Kidney (tissue), 22 donors: ENCODE data around the gene DVL1. TPM values are rescaled to one million over a fixed set of nuclear protein-coding genes. Genes with fewer than 3 reads are reported as not detected.

ENCODE experiments used
- DNase-seq, 5 donors: peaks; one replicate each; pipeline ENCODE4 v3.0.0-alpha.2; 2013 to 2020
- FAIRE-seq: peaks from 2 replicates; lab custom pipeline; 2012; peaks lifted over from hg19 to GRCh38; lab: Jason Lieb, UNC
- H3K27ac ChIP-seq, 2 donors: one replicate each; pipeline ENCODE4 v1.7.0; 2013; ENCODE audit warnings: low read depth in 2 of 2, low read length in 2 of 2, inconsistent platforms in 1 of 2
- H3K27me3 ChIP-seq: one replicate; pipeline ENCODE4 v1.7.1; 2013; ENCODE audit warnings: low read length, inconsistent platforms; ENCODE audit not compliant: control insufficient read depth, insufficient read depth
- H3K36me3 ChIP-seq, 3 donors: one replicate each; pipeline versions ENCODE4 v1.7.0 to v1.7.1; 2013; ENCODE audit warnings: low read length in 3 of 3, control low read depth in 1 of 3, inconsistent platforms in 1 of 3; ENCODE audit not compliant: insufficient read depth in 3 of 3, control insufficient read depth in 2 of 3
- H3K4me1 ChIP-seq, 3 donors: one replicate each; pipeline versions ENCODE4 v1.7.0 to v1.7.1; 2013; ENCODE audit warnings: low read length in 3 of 3, inconsistent platforms in 1 of 3, low read depth in 1 of 3; ENCODE audit not compliant: control insufficient read depth in 2 of 3, insufficient read depth in 2 of 3
- H3K4me3 ChIP-seq, 3 donors: one replicate each; pipeline versions ENCODE4 v1.7.0 to v1.8.1; 2013; ENCODE audit warnings: low read length in 3 of 3, control low read depth in 1 of 3, inconsistent platforms in 1 of 3
- H3K9ac ChIP-seq, 3 donors: one replicate each; pipeline versions ENCODE4 v1.7.0 to v1.7.1; 2013; ENCODE audit warnings: low read length in 3 of 3, control low read depth in 1 of 3, inconsistent platforms in 1 of 3
- H3K9me3 ChIP-seq, 3 donors: one replicate each; pipeline versions ENCODE4 v1.7.0 to v1.7.1; 2013; ENCODE audit warnings: low read length in 3 of 3, control low read depth in 1 of 3, inconsistent platforms in 1 of 3; ENCODE audit not compliant: control insufficient read depth in 2 of 3, insufficient read depth in 1 of 3
- intact Hi-C: fragments of 100-400 bp; cut with DNase I; formaldehyde crosslinking; loops from one replicate; pipeline ENCODE4 v1.11.1; 2022
- long read RNA-seq, 10 donors: library from polyadenylated mRNA in 1 of 10; unstranded in 1 of 10; transcript quantifications; one replicate each; pipeline ENCODE4 v2.0.0 and lab custom pipeline, GENCODE V29; 2021 to 2026
- polyA plus RNA-seq: library from polyadenylated mRNA; stranded (reverse); fragments of 350-450 nt; fragmentation: Illumina TruSeq; extraction: RNeasy Lipid Tissue Mini Kit (QIAGEN cat#74804); gene quantifications from one replicate; pipeline ENCODE4 v1.2.3, GENCODE V29; 2014; ENCODE audit warnings: low read depth, low replicate concordance; ENCODE audit not compliant: insufficient read depth
- total RNA-seq: library from RNA; stranded (reverse); fragmentation: NEBNext Ultra II Directional; extraction: Animal tissue kit (Norgen Biotek cat#: 25700); gene quantifications from one replicate; pipeline ENCODE4 v1.2.1, GENCODE V29; 2021
- TF ChIP-seq, protein P1 (sequence below): IDR thresholded peaks from 3 replicates; pipeline ENCODE4 v1.5.1; 2012; ENCODE audit warnings: mild to moderate bottlenecking, moderate library complexity, borderline replicate concordance; ENCODE audit not compliant: insufficient read depth; ENCODE audit errors: extremely low read depth
- donor health status: control.
- donor health status: control.
- donor health status: control.
- donor health status: control.
- donor health status: control.
- donor health status: DM: yes; HTN: yes; CAD: no.
- donor health status: Normal renal cell carcinoma (clear cell type).

DVL1 gene
- 55.0 TPM for total RNA-seq
- polyA plus RNA-seq = 32.5 TPM
- long read RNA-seq, donor 1, partial matches to known transcripts = 0 of 2 reads
- long read RNA-seq, donor 1, other reads (novel, unspliced or antisense) = 0 of 2 reads
- long read RNA-seq, donor 2, partial matches to known transcripts = 0 of 1 reads
- long read RNA-seq, donor 2, other reads (novel, unspliced or antisense) = 0 of 1 reads
- long read RNA-seq, donor 3, partial matches to known transcripts = 0 of 2 reads
- long read RNA-seq, donor 3, other reads (novel, unspliced or antisense) = 0 of 2 reads
- long read RNA-seq, donor 4, partial matches to known transcripts = 0 of 4 reads
- long read RNA-seq, donor 4, other reads (novel, unspliced or antisense) = 0 of 4 reads
- long read RNA-seq, donor 5 = 0 reads
- long read RNA-seq, donor 6 = 0 reads
- long read RNA-seq, donor 7, transcript DVL1-201 (15 exons, 3,239 nt) = minor isoform, 12 of 76 reads
- long read RNA-seq, donor 7, transcript DVL1-202 (15 exons, 2,926 nt) = major isoform, 16 of 76 reads
- long read RNA-seq, donor 7, partial matches to known transcripts = 13 of 76 reads
- long read RNA-seq, donor 7, other reads (novel, unspliced or antisense) = 35 of 76 reads
- long read RNA-seq, donor 8, partial matches to known transcripts = 0 of 1 reads
- long read RNA-seq, donor 8, other reads (novel, unspliced or antisense) = 0 of 1 reads
- long read RNA-seq, donor 9, partial matches to known transcripts = 5 of 7 reads
- long read RNA-seq, donor 9, other reads (novel, unspliced or antisense) = 0 of 7 reads
- long read RNA-seq, donor 10, partial matches to known transcripts = 0 of 1 reads
- long read RNA-seq, donor 10, other reads (novel, unspliced or antisense) = 0 of 1 reads

DNA sequence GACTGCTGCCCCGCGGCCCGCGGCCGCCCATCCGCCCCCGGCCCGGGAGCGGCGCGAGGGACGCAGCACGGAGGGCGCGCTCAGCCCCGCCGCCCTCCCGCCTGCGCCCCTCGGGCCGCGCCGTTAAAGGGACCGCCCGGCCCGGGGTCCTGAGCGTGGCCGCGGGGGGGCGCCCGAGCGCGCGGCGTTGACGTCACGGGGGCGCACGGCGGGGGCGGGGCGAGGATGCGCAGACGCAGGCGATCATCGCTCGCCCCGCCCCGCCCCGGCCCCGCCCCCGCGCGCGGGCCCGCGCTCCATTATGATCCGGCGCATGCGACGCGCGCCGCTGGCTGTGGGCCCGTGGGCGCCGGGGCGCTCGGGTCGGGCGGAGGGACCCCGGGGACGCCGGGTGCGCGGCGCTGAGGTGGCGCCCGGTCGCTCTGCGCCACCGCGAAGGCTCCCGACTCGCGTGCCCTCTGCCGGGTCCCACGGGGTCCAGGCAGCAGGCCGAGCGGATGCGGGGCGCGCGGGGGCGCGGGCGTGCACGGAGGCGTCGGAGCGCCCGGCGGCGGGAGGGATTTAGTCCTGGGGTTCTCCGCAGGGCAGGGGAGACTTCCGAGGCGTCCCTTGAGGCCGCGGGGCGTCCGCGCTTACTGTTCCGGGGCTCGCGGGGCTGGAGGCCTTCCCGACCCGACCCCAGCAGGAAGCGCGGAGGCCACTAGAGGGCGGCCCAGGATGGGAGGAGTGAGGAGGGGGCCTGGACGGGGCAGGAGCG, at the start of gene DVL1:
TSS of gene DVL1 (minus strand) at position 163 of the 757 bp plus-strand sequence. CDS start 353 bp downstream, outside the sequence.
- Histone ChIP-seq H3K27ac (peak within 1 kb of the TSS; percentile 81 to 82), H3K4me1 (peaks cover 0 to 30% (median 0%) of the 10 kb centered on the region in 3 donors), H3K9me3 (no peaks in the 10 kb centered on the region), H3K4me3 (peak within 1 kb of the TSS; percentile 61 to 76 (median 70)), H3K36me3 (no peaks in the 10 kb centered on the region), H3K27me3 (no peaks in the 10 kb centered on the region), H3K9ac (peak within 1 kb of the TSS in 2 of 3 donors; percentile 77 to 78)
- DNase-seq (peak; percentile 75 to 90 (median 88)), FAIRE-seq (no peak)
- intact Hi-C loops = no loop called here
- TF ChIP-seq, protein P1, sequence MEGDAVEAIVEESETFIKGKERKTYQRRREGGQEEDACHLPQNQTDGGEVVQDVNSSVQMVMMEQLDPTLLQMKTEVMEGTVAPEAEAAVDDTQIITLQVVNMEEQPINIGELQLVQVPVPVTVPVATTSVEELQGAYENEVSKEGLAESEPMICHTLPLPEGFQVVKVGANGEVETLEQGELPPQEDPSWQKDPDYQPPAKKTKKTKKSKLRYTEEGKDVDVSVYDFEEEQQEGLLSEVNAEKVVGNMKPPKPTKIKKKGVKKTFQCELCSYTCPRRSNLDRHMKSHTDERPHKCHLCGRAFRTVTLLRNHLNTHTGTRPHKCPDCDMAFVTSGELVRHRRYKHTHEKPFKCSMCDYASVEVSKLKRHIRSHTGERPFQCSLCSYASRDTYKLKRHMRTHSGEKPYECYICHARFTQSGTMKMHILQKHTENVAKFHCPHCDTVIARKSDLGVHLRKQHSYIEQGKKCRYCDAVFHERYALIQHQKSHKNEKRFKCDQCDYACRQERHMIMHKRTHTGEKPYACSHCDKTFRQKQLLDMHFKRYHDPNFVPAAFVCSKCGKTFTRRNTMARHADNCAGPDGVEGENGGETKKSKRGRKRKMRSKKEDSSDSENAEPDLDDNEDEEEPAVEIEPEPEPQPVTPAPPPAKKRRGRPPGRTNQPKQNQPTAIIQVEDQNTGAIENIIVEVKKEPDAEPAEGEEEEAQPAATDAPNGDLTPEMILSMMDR = peak; percentile 55

DNA sequence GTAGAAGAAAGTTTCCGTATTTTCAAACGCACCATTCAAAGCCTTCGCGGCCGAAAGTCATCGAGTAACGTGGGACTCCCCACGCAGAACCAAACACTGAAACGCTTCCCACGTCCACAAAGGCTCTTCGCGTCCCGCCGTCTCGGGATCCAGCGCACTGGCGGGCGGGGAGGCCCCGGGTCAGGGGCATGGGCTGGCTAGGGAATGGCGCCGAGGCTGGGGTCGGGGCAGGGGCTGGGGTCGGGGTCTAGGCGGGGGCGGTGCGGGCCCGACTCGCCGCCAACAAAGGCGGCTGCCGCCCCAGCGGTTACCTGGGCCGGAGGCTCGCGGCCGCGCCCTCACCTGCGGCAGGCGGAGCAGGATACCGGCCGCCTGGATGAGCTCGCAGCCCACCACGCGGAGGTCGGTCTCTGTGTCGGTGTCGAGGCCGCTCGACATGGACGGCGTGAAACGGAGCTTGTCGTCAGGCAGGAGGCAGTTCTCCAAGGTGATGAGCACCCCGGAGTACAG, 49.5 kb upstream of the DVL1 start:
- TF ChIP-seq, protein P1 = no peak
- H3K36me3 ChIP-seq = peaks cover 10 to 42% (median 25%) of the 10 kb centered on the region in 3 donors
- intact Hi-C loops = no loop called here
- H3K9ac ChIP-seq = peak overlapping the region; percentile 63 to 79 (median 75)
- peak overlapping the region in 1 of 2 donors; percentile 63 for H3K27ac ChIP-seq
- peak overlapping the region; percentile 86 to 95 (median 86) for H3K4me3 ChIP-seq
- no peaks in the 10 kb centered on the region for H3K27me3 ChIP-seq
- H3K9me3 ChIP-seq = no peaks in the 10 kb centered on the region
- no peak for FAIRE-seq
- H3K4me1 ChIP-seq = peaks cover 4 to 22% (median 13%) of the 10 kb centered on the region in 3 donors
- no peak for DNase-seq

DNA sequence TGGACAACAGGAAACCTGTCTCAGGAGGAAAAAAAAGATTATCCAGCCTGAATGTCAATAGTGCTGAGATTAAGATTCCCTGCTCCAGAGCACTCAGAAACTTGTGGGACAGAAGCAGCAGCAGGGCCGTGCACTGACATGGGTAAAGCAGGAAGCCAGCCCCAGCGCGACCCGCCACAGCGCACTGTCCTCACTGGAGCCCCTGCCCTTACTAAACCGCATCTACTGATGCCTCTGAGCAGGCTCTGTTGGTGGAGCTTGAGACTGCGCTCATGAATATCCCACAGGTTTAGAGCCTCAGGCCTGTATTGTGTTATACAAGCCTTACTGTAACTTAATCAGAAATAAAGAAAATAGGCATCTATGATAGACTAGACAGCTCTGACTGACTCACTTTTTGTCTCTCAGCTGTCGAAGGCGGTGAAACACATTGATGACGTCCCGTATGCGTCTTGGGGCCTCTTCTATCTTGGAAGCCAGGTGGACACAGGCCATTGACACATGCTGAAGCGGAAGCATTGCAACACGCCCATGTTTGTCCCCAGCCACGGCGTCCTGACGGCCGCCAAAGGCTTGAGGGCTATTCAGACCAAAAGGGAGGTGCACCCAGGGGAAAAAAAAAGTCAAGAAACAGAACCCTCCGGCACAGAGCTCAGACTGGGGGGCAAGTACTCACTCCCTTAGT, 48.8 kb upstream of the DVL1 start:
- H3K27ac ChIP-seq = peak overlapping the region in 1 of 2 donors; percentile 4
- H3K27me3 ChIP-seq = no peaks in the 10 kb centered on the region
- H3K9me3 ChIP-seq = no peaks in the 10 kb centered on the region
- peaks cover 12 to 44% (median 26%) of the 10 kb centered on the region in 3 donors for H3K36me3 ChIP-seq
- peaks cover 4 to 22% (median 13%) of the 10 kb centered on the region in 3 donors for H3K4me1 ChIP-seq
- FAIRE-seq (no peak), DNase-seq (peak in 1 of 5 donors; percentile 56)
- peak overlapping the region in 2 of 3 donors; percentile 63 to 75 for H3K9ac ChIP-seq
- TF ChIP-seq, protein P1 = no peak
- intact Hi-C loops = no loop called here
- H3K4me3 ChIP-seq = peak overlapping the region; percentile 86 to 95 (median 86)
